Measurements from ENCODE around the gene SSH3.

DNA sequence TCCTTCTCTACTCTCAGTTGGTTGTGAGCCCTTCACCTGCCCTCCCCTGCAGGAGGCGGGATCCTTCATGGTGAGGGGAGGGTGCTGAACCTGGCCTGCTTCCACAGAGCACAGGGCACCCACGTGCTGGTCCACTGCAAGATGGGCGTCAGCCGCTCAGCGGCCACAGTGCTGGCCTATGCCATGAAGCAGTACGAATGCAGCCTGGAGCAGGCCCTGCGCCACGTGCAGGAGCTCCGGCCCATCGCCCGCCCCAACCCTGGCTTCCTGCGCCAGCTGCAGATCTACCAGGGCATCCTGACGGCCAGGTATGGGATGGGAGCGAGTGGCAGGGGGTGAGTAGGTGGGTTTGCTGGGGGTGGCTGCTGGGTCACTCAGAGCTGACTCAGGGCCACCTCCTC, 6.3 kb downstream of the SSH3 start:
- TF ChIP-seq, protein P1, sequence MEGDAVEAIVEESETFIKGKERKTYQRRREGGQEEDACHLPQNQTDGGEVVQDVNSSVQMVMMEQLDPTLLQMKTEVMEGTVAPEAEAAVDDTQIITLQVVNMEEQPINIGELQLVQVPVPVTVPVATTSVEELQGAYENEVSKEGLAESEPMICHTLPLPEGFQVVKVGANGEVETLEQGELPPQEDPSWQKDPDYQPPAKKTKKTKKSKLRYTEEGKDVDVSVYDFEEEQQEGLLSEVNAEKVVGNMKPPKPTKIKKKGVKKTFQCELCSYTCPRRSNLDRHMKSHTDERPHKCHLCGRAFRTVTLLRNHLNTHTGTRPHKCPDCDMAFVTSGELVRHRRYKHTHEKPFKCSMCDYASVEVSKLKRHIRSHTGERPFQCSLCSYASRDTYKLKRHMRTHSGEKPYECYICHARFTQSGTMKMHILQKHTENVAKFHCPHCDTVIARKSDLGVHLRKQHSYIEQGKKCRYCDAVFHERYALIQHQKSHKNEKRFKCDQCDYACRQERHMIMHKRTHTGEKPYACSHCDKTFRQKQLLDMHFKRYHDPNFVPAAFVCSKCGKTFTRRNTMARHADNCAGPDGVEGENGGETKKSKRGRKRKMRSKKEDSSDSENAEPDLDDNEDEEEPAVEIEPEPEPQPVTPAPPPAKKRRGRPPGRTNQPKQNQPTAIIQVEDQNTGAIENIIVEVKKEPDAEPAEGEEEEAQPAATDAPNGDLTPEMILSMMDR (IDR thresholded peaks at IDR 0.05; ENCODE audit: insufficient read depth, low read length): no peak
- no peak for TF ChIP-seq POLR2AphosphoS5 (IDR thresholded peaks at IDR 0.05; ENCODE audit: low read depth)
- no peak for TF ChIP-seq GABPA (IDR thresholded peaks at IDR 0.05; ENCODE audit: low read depth)
- no peak for TF ChIP-seq SPI1 (IDR thresholded peaks at IDR 0.05; ENCODE audit: borderline replicate concordance, low read depth)
- TF ChIP-seq, protein P2, sequence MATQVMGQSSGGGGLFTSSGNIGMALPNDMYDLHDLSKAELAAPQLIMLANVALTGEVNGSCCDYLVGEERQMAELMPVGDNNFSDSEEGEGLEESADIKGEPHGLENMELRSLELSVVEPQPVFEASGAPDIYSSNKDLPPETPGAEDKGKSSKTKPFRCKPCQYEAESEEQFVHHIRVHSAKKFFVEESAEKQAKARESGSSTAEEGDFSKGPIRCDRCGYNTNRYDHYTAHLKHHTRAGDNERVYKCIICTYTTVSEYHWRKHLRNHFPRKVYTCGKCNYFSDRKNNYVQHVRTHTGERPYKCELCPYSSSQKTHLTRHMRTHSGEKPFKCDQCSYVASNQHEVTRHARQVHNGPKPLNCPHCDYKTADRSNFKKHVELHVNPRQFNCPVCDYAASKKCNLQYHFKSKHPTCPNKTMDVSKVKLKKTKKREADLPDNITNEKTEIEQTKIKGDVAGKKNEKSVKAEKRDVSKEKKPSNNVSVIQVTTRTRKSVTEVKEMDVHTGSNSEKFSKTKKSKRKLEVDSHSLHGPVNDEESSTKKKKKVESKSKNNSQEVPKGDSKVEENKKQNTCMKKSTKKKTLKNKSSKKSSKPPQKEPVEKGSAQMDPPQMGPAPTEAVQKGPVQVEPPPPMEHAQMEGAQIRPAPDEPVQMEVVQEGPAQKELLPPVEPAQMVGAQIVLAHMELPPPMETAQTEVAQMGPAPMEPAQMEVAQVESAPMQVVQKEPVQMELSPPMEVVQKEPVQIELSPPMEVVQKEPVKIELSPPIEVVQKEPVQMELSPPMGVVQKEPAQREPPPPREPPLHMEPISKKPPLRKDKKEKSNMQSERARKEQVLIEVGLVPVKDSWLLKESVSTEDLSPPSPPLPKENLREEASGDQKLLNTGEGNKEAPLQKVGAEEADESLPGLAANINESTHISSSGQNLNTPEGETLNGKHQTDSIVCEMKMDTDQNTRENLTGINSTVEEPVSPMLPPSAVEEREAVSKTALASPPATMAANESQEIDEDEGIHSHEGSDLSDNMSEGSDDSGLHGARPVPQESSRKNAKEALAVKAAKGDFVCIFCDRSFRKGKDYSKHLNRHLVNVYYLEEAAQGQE (IDR thresholded peaks at IDR 0.05; ENCODE audit: insufficient replicate concordance, low read depth): no peak

Data from HL-60 (cell line).